A673 (cell line): ENCODE results near the gene ABHD8. TPM values are rescaled to one million over a fixed set of nuclear protein-coding genes. Genes with fewer than 3 reads are reported as not detected.

Experiments used
- BruUV-seq: library from RNA; stranded (reverse); fragments of 400-500 nt; replicated peaks from 2 replicates; lab custom pipeline; 2021; lab: Mats Ljungman, UMichigan
- CTCF ChIA-PET: fragments of 300-600 bp; sonication (Branson Sonifier 250); formaldehyde crosslinking; loops from one replicate; lab custom pipeline; 2022; ENCODE audit warnings: antibody characterized with exemption; lab: Charles Lee
- POLR2A ChIA-PET: fragments of 300-600 bp; sonication (Branson Sonifier 250); formaldehyde crosslinking; loops from one replicate; lab custom pipeline; 2022; ENCODE audit warnings: antibody characterized with exemption; ENCODE audit not compliant: low non-redundant PET; lab: Charles Lee
- DNase-seq: peaks from one replicate; pipeline ENCODE4 v3.0.0-alpha.2; 2015; ENCODE audit warnings: low spot score
- H3K27ac ChIP-seq: fragments of 200-600 bp; sonication (generic); 2 replicates; pipeline ENCODE4 v1.5.1; 2016; ENCODE audit warnings: mixed run types, low read depth, mild to moderate bottlenecking, mixed read lengths, antibody characterized with exemption, low read length; ENCODE audit not compliant: poor library complexity, severe bottlenecking
- H3K27me3 ChIP-seq: fragments of 200-600 bp; sonication (generic); replicated peaks from 2 replicates; pipeline ENCODE4 v1.6.1; 2017; ENCODE audit warnings: mixed run types, low read depth, mild to moderate bottlenecking, mixed read lengths, antibody characterized with exemption, low read length; ENCODE audit not compliant: insufficient read depth, poor library complexity
- H3K36me3 ChIP-seq: fragments of 200-600 bp; sonication (generic); 2 replicates; pipeline ENCODE4 v1.6.1; 2016; ENCODE audit warnings: mixed run types, mild to moderate bottlenecking, mixed read lengths, antibody characterized with exemption, low read length; ENCODE audit not compliant: insufficient read depth, poor library complexity, severe bottlenecking
- H3K4me1 ChIP-seq: fragments of 200-600 bp; sonication (generic); 2 replicates; pipeline ENCODE4 v1.6.1; 2017; ENCODE audit warnings: mixed run types, mild to moderate bottlenecking, mixed read lengths, antibody characterized with exemption, low read length; ENCODE audit not compliant: insufficient read depth, poor library complexity, severe bottlenecking
- H3K4me3 ChIP-seq: fragments of 200-600 bp; sonication (generic); 2 replicates; pipeline ENCODE4 v1.5.1; 2016; ENCODE audit warnings: low read depth, mixed run types, mild to moderate bottlenecking, mixed read lengths, low read length; ENCODE audit not compliant: poor library complexity, severe bottlenecking
- H3K9me3 ChIP-seq: fragments of 200-600 bp; sonication (generic); 2 replicates; pipeline ENCODE4 v1.6.1; 2016; ENCODE audit warnings: mixed run types, low read depth, mild to moderate bottlenecking, mixed read lengths, antibody characterized with exemption, low read length; ENCODE audit not compliant: poor library complexity, severe bottlenecking
- CTCF ChIP-seq: fragments of 300-800, 200-600 bp; sonication (generic); conservative IDR thresholded peaks from 2 replicates; pipeline ENCODE4 v1.5.1; 2017; ENCODE audit warnings: low read depth, mild to moderate bottlenecking, antibody characterized with exemption, low read length, moderate library complexity, mixed read lengths
- EZH2 ChIP-seq: fragments of 200-600 bp; sonication (generic); IDR thresholded peaks from 2 replicates; pipeline ENCODE4 v1.6.1; 2017; ENCODE audit warnings: borderline replicate concordance, low read depth, mild to moderate bottlenecking, mixed read lengths, antibody characterized with exemption, low read length; ENCODE audit not compliant: poor library complexity, severe bottlenecking
- intact Hi-C: fragments of 100-400 bp; cut with micrococcal nuclease; formaldehyde crosslinking; loops from one replicate; pipeline ENCODE4 v1.10.0; 2022; ENCODE audit not compliant: unreplicated experiment
- total RNA-seq: library from RNA; stranded (reverse); gene quantifications from 2 replicates; pipeline ENCODE4 v1.2.3, GENCODE V29; 2021

Gene ABHD8
- total RNA-seq, 1 experiment from 2014 or later: 11.0 TPM

- TSS peak; percentile 68 for BruUV-seq
- Histone ChIP-seq H3K36me3 (peaks cover 15% of the 10 kb centered on the region), H3K4me1 (peaks cover 13% of the 10 kb centered on the region), H3K4me3 (peak within 1 kb of the TSS; percentile 81), H3K27ac (peak within 1 kb of the TSS; percentile 86), H3K27me3 (no peaks in the 10 kb centered on the region), H3K9me3 (no peaks in the 10 kb centered on the region)
- POLR2A ChIA-PET: interaction anchor here (0.7 kb wide), 1 partner anchor 27 kb away, joined by 9 read pairs; no protein-coding TSS in a partner anchor
- intact Hi-C loops: no loop called here
- CTCF ChIA-PET: no interaction called here
- TF ChIP-seq CTCF (no peak), EZH2 (no peak)
- DNase-seq: peak; percentile 100
Measured at GRCh38 chr19:17336872-17337674, 33.8 kb upstream of the ABHD8 start, which contains the start of gene GTPBP3. GTPBP3 (plus strand) TSS chr19:17337553; CDS start chr19:17337612, 59 bp downstream.

- no peak for TF ChIP-seq EZH2
- no peak for TF ChIP-seq CTCF
- Histone ChIP-seq H3K4me1 (peaks cover 13% of the 10 kb centered on the region), H3K27ac (peak overlapping the region; percentile 90), H3K4me3 (peak overlapping the region; percentile 91), H3K27me3 (no peaks in the 10 kb centered on the region), H3K9me3 (no peaks in the 10 kb centered on the region), H3K36me3 (peaks cover 4% of the 10 kb centered on the region)
- BruUV-seq: no TSS peak
- ChIA-PET CTCF (no interaction called here), POLR2A (interaction anchor here (0.6 kb wide), 1 partner anchor 9 kb away, joined by 4 read pairs; no protein-coding TSS in a partner anchor)
- intact Hi-C loops: no loop called here
- DNase-seq: no peak
Measured at GRCh38 chr19:17335575-17335974, 32.4 kb upstream of the ABHD8 start.

GRCh38 chr19:17334414-17335409 is 31.5 kb upstream of the ABHD8 start, which contains the start of gene ANO8:
ANO8 (minus strand) TSS chr19:17334855; CDS start chr19:17334670, 185 bp downstream.
- ChIA-PET POLR2A (interaction anchor here (1.0 kb wide), 1 partner anchor 26 kb away, joined by 4 read pairs; the partner anchor contains the start of gene DDA1), CTCF (no interaction called here)
- DNase-seq: peak; percentile 99
- Histone ChIP-seq H3K27me3 (no peaks in the 10 kb centered on the region), H3K4me1 (peaks cover 13% of the 10 kb centered on the region), H3K27ac (peak within 1 kb of the TSS; percentile 90), H3K36me3 (peaks cover 4% of the 10 kb centered on the region), H3K4me3 (peak within 1 kb of the TSS; percentile 91), H3K9me3 (no peaks in the 10 kb centered on the region)
- TF ChIP-seq EZH2 (no peak), CTCF (no peak)
- no TSS peak for BruUV-seq
- intact Hi-C loops: no loop called here
